NCI-H2227 (cell line): ENCODE measurements around the gene ASTN2.
A peak's percentile ranks its signal among the peaks of the same experiment; 100 is the strongest.
"Not testable (repeated sequence)": the region's sequence is repeated elsewhere in the genome, so short reads cannot be mapped to it uniquely, and the experiment has no call there.

Experiments used
- DNase-seq: peaks from one replicate; lab custom pipeline; 2025; ENCODE audit not compliant: unreplicated experiment; lab: John Stamatoyannopoulos, UW

ASTN2 gene

DNA sequence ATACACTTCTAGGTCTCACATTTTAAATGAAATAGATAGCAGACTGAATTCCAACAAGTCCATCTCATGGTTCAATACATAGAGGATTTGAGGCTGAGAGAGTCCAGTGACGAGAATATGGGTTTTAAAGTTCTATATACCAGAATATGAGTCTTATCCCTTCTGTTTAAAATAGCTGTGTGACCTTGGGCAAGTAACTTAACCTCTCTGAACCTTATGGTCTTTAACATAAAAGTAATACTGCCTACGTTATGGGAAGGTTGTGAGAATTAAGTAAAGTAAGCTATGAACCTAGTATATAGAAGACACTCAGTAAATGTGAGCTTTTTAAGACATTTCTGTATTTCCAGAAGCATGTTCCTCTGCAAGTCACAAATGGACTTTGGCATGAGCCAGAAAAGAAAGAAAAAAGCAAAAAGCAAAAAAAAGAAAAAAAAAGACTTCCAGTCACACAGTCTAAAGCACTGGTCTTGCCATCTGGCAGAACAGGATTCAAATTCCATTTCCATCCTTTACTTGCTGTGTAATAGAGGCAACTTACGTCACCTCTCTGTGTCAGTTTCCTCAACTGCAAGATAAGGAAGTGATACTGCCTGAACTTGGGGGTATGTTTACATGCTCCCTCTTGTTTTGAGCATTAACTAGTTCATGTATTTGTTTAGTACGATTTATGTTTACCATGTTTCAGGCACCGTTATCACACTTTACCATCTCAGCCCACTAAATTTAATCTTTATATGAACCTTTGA lies 479.5 kb downstream of the ASTN2 start:
- DNase-seq, result no peak

DNA sequence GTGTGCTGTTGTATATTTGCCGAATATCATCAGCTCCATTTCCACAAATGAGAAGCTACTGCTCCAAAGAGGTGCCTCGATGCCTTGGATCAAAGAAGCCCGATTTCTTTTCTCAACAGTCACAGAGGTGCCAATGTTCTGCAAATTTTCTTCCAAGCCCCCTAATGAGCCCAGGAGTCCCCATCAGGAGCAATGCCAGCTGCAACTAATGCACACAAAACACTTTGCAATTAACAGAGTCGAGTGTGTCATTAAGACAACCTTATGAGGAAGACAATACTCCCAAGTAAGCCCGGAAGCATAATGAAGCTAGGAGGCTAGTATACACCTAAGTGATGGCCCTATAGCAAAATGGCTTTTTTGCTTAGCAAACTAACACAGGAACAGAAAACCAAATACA lies 480.7 kb downstream of the ASTN2 start:
- no peak for DNase-seq

GRCh38 chr9:116933251-116933650 lies 481.6 kb downstream of the ASTN2 start:
- DNase-seq, result peak; percentile 2

GRCh38 chr9:116929621-116930020 lies 485.2 kb downstream of the ASTN2 start:
- no peak for DNase-seq

DNA sequence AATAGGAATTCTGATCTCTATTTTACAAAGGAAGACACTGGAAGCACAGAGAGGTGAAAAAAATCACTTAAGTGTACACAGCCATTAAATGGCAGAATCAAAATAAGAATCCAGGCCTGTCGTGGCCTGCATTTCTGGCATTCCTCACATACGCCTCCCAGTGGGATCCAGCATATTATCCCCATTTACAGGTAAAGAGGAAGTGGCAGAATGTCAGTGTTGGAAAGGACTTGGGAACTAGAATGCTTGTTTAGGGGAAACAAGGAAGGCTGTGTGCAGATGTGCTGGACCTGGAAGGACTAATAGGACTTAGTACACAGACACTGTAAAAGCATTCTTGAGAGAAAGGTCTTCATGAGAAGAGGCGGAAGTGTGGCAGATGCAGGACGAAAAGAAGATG lies 486.0 kb downstream of the ASTN2 start:
- no peak for DNase-seq

DNA sequence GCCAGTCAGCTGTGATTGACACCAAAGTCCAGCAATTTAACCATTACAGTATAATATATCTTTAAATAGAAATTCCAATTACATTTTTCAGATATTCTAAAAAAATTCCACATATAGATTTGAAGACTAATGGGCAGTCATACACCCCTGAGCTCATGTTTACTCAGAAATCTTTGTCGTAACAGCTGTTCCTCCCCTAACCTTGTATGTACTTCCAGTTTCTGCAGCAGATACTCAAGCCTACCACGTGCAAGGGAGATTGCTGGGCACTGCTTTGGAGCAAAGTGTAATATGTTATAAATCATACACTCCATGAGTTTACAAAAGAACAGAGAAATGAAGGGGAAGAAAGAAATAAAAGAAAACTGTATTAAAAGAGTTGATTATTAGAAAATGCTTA lies 486.6 kb downstream of the ASTN2 start:
- DNase-seq, result no peak

DNA sequence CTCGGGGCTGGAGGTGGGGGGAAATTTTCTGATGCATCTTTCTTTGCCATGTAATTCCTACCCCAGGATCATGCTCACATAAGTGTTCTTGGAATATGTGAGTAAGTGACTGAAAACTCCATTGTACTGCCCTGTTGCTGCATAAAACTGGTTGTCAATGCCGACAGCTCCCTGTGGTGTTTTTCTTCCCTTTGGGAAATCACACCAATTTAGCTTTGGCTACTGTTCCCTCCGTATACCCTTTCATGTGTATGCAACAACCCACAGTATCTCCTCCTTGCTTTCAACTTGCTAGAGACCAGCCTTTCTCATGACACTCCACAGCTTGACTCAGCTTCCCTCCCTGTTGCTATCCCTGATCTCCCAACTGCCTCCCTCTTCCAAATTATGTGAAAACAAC lies 487.1 kb downstream of the ASTN2 start:
- DNase-seq, result no peak

DNA sequence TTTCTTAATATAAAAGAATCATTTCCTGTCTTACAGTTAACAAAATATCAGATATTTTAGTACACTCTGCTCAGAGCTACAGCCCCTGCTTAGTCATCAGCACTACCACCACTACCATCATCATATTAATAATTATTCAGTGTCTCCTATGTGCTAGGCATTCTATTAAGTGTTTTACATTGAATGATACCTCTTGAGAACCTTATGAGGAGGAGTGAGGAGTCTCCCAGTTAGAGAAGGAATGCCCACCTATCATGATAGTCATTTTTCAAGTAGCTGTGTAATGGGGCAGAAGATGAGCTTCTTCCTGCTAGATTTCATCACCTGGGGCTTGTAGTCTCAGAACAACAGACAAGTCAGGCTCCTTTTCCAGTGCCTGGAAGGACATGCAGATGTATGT lies 489.7 kb downstream of the ASTN2 start:
- no peak for DNase-seq

DNA sequence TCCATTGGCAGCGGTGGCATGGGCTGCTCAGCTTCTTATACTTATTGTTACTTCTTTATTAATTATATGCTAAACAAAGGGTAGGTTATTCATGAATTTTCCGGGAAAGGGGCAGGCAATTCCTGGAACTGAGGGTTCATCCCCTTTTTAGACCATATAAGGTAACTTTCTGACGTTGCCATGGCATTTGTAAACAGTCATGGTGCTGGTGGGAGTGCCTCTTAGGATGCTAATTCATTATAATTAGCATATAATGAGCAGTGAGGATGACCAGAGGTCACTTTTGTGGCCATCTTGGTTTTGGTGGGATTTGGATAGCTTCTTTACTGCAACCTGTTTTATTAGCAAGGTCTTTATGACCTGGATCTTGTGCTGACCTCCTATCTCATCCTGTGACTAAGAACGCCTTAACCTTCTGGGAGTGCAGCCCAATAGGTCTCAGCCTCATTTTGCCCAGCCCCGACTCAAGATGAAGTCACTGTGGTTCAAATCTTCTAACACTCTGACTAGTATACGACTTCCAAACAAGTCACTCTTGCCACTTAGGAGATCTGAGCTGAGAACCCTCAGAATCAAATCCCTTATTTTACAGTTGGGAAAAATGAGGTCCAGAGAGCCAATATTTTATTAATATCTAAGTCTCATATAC lies 490.3 kb downstream of the ASTN2 start:
- no peak for DNase-seq

- DNase-seq, result not testable (repeated sequence)
Measured at GRCh38 chr9:116917895-116918508, 496.9 kb downstream of the ASTN2 start.

DNA sequence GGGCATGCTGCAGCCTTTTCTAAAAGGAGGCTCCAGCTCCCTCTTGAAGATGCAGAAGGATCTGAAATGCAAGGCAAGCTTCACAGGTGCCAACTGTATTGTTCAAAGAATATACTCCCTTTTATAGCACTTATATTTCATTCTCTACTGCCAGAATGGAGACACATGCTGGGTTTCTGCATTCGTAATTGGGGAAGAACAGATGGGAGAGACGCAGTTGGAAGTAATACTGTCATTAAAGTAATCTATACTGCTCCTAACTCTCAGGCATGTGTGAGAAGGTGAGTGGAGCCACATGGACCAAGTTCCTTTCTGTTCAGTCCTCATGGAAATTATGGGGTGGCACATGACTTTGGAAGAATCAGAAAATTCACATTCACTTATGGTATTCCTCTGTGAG lies 501.3 kb downstream of the ASTN2 start:
- peak; percentile 8 for DNase-seq

- no peak for DNase-seq
Measured at GRCh38 chr9:116910201-116910600, 504.7 kb downstream of the ASTN2 start.

DNA sequence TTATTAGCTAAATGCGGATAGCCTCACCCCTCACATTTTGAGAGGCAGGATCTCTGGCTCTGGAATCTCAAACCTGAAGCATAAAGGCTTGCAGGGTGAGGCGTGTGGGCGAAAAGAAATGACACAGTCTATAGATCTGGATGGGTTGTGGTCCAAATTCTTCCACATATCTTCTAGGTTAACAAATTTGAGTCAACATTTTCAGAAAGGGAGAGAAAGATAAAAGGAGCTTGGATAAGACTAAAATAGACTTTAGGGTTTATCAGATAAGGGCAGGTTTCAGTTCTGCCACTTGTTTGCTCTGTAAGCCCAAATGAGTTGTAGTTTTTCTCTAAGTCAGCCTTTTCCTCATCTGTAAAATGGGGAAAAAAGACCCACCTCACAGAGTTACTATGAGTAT lies 506.9 kb downstream of the ASTN2 start:
- DNase-seq, result no peak

- peak; percentile 69 for DNase-seq
Measured at GRCh38 chr9:116905171-116905588, 509.7 kb downstream of the ASTN2 start.

- no peak for DNase-seq
Measured at GRCh38 chr9:116904165-116904564, 510.7 kb downstream of the ASTN2 start.

DNA sequence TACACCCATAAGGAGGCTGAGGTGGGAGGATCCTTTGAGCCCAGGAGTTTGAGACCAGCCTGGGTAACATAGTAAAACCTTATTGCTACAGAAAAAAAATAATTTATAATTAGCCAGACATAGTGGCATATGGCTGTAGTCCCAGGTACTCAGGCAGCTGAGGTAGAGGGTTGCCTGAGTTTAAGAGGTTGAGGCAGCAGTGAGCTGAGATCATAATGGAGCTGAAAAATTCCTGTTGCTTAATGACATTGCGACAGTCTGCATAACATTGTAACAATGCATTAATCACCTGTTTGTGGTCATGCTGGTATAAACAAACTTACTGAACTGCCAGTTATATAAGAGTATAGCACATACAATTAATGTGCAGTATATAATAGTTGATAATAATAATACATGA lies 513.6 kb downstream of the ASTN2 start:
- no peak for DNase-seq

DNA sequence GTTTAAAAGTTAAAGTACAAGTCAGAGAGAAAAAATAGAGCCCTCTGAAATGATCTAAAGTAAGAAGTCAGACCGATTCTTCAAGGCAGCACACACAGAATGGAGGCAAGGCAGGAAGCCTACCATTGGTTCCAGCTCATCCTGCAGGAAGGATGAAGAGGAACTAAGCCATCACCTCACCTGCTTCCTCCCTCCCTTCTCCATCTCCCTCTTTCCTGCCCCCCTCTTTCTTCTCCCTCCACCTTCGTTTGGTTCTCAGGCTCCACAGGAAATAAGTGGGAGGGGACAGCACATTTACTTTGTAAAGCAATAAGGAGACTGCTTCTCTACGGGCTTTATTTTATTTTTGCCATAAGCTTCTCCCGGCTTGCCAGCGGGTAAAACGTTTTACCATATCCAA lies 514.3 kb downstream of the ASTN2 start:
- no peak for DNase-seq

- no peak for DNase-seq
Measured at GRCh38 chr9:116900007-116900367, 514.9 kb downstream of the ASTN2 start.

DNA sequence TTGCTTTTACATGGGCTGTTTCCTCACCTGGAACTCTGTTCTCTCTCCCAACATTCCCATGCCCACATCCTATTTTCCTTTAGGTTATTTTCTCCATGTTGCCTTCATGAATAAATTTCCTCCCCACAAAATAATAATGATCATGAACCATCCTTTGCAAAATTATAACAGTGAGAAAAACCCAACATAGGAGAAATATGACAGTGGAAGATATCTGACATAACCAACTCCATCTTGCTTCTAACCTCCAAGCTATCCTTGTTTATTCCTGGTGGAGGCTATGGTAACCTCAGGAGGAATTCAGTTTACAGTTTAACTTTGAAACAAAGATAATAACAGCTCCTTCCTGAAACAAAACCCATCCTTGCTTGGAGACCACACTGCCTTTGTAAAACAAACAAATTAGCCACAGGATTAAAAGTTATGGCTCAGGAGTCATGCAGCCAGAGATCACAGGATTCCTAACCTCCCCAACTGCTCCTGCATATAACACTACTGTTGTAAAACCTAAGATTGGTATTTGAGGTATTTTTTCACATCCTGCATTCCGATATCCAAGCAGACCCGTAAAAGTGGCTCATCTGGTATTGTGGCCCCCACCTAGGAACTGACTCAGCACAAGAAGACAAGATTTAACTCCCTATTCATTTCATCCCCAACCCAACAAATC lies 515.4 kb downstream of the ASTN2 start:
- no peak for DNase-seq

DNA sequence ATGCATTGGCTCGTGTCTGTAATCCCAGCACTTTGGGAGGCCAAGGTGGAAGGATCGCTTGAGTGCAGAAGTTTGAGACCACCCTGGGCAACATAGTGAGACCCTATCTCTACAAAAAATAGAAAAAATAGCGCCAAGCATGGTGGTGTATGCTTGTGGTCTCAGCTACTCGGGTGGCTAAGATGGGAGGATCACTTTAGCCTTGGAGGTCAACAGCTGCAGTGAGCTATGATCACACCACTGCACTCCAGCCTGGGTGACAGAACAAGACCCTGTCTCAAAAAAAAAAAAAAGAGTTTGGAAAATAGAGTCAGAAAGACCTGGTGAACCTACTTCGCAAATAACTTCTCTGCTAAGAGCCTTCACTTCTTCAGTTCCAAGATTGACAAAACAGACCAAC lies 516.7 kb downstream of the ASTN2 start:
- not testable (repeated sequence) for DNase-seq

DNA sequence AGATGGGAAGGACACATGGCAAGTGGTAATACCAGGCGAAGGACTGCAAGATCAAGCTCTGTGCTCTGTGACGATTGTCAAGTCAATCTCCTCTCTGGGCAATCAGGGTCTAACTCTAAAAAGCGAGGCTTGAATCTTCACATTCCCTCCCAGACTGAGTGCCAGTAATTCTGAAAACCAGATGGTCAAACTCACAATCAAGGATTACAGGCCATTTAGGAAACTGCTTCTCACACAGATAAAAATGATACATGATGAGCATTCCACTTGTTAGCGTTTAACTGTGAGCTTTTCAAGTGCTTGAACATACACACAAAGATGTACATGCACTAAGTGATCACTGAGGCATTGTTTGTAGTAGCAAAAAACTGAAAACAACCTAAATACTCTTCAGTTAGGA lies 517.7 kb downstream of the ASTN2 start:
- DNase-seq, result no peak

DNA sequence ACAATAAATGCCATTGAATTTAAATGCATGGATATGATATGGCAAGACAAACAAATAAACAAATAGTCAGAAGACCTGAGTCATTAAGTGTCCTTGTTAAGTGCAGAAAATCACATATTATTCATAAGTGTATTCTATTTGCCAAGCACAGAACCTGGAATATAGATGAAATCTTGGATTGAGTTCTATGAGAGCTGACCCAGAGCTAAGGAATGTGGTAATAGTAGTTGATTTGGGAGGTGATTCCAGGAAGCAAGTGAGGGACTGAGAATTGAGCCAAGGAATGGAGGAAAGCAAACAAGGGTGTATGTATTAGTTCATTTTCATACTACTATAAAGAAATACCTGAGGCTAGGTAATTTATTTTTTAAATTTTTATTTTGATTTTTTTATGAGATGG lies 518.9 kb downstream of the ASTN2 start:
- DNase-seq, result no peak
